Vagina (tissue), 2 donors: Measurements from ENCODE around the gene RHOBTB3. TPM values are rescaled to one million over a fixed set of nuclear protein-coding genes. Genes with fewer than 3 reads are reported as not detected.
A peak's percentile ranks its signal among the peaks of the same experiment; 100 is the strongest.

ENCODE experiments used
- DNase-seq, 2 donors: peaks; one replicate each; pipeline ENCODE4 v3.0.0-alpha.2; 2017; ENCODE audit errors: extremely low spot score in 2 of 2
- H3K27ac ChIP-seq: fragments of 200-600 bp; sonication (generic); one replicate; pipeline ENCODE4 v1.5.1; 2019
- H3K27me3 ChIP-seq: fragments of 200-600 bp; sonication (generic); one replicate; pipeline ENCODE4 v1.5.1; 2019
- H3K36me3 ChIP-seq, 2 donors: fragments of 200-600 bp; sonication (generic); one replicate each; pipeline ENCODE4 v1.5.1; 2017 to 2019
- H3K4me1 ChIP-seq: fragments of 200-600 bp; sonication (generic); one replicate; pipeline ENCODE4 v1.5.1; 2019
- H3K4me3 ChIP-seq, 2 donors: fragments of 200-600 bp; sonication (generic); 1 replicate in 1 of 2; 2 replicates in 1 of 2; pipeline ENCODE4 v1.5.1; 2016 to 2019
- H3K9me3 ChIP-seq: fragments of 200-600 bp; sonication (generic); one replicate; pipeline ENCODE4 v1.5.1; 2019
- POLR2A ChIP-seq, 2 donors: fragments of 450-650 bp; IDR thresholded peaks; one replicate each; pipeline ENCODE4 v1.6.1; 2017; ENCODE audit warnings: antibody characterized with exemption in 2 of 2, mild to moderate bottlenecking in 2 of 2, moderate library complexity in 2 of 2
- POLR2AphosphoS5 ChIP-seq, 2 donors: sonication (generic); formaldehyde crosslinking; IDR thresholded peaks; one replicate each; pipeline ENCODE4 v1.9.0; 2017; ENCODE audit warnings: antibody characterized with exemption in 2 of 2, mild to moderate bottlenecking in 2 of 2, low read depth in 1 of 2; ENCODE audit not compliant: insufficient read depth in 1 of 2
- intact Hi-C: fragments of 100-400 bp; cut with DNase I; formaldehyde crosslinking; loops from one replicate; pipeline ENCODE4 v1.15.1; 2023
- total RNA-seq: library from RNA; depleted of rRNA; stranded (reverse); fragments of >200 nt; gene quantifications from one replicate; pipeline ENCODE4 v1.2.3, GENCODE V29; 2016
- TF ChIP-seq, protein P1 (sequence below), 3 experiments: fragments of 450-650 bp in 2 of 3; fragments of 200-600 bp in 1 of 3; sonication (generic) in 1 of 3; IDR thresholded peaks; one replicate each; pipeline ENCODE4 v1.5.1; 2017 to 2019; ENCODE audit warnings: antibody characterized with exemption in 3 of 3, mild to moderate bottlenecking in 2 of 3, moderate library complexity in 2 of 3

RHOBTB3 gene
- total RNA-seq, 1 donor from 2014 or later, result 43.2 TPM

DNA sequence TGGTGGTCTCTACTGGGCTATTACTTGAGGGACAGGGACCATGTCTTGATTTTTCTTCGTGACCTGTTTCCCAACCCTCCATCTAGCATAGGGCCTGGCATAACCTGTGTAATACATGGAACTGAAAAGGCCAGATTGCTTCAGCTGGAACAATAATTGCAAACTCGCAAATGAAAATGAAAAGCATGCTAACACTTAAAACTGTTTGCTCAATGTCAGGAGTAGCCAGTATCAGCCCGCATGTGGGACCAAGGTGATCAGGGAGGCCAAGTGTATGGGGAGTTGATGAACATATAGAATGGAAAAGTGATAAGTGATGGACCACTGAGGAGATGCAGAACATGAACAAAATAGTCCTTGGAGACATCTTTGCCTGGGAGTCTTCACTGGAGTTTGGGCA is 66.2 kb downstream of the RHOBTB3 start:
- intact Hi-C loops, result no loop called here
- H3K36me3 ChIP-seq, result no peaks in the 10 kb centered on the region
- no peaks in the 10 kb centered on the region for H3K4me1 ChIP-seq
- H3K27ac ChIP-seq, result no peak overlapping the region
- TF ChIP-seq POLR2A (IDR thresholded peaks at IDR 0.05) (no peak), POLR2AphosphoS5 (IDR thresholded peaks at IDR 0.05; ENCODE audit: insufficient read depth in 1 of 2, low read depth in 1 of 2) (no peak)
- TF ChIP-seq, protein P1, sequence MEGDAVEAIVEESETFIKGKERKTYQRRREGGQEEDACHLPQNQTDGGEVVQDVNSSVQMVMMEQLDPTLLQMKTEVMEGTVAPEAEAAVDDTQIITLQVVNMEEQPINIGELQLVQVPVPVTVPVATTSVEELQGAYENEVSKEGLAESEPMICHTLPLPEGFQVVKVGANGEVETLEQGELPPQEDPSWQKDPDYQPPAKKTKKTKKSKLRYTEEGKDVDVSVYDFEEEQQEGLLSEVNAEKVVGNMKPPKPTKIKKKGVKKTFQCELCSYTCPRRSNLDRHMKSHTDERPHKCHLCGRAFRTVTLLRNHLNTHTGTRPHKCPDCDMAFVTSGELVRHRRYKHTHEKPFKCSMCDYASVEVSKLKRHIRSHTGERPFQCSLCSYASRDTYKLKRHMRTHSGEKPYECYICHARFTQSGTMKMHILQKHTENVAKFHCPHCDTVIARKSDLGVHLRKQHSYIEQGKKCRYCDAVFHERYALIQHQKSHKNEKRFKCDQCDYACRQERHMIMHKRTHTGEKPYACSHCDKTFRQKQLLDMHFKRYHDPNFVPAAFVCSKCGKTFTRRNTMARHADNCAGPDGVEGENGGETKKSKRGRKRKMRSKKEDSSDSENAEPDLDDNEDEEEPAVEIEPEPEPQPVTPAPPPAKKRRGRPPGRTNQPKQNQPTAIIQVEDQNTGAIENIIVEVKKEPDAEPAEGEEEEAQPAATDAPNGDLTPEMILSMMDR (IDR thresholded peaks at IDR 0.05), result no peak
- no peaks in the 10 kb centered on the region for H3K9me3 ChIP-seq
- no peak overlapping the region for H3K4me3 ChIP-seq
- no peak for DNase-seq
- H3K27me3 ChIP-seq, result no peaks in the 10 kb centered on the region

DNA sequence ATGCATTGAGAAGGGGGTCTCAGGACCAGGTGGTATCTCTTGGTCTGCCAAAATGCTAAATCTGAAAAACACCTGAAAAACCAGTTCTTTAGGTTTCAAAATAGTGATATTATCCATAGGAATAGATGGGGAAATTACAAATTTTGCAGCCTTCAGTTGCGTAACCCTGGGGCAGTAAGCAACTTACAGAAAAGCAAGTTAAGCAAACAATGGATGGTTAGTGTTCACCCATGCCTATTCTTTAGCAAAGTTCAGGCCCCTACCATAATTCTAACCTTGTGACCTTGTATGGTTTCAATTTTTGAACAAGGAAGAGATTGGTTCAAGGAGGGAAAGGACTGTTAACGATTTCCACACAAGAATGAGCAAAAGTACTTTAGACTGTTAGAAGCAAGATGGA is 66.9 kb downstream of the RHOBTB3 start:
- no peaks in the 10 kb centered on the region for H3K9me3 ChIP-seq
- no peaks in the 10 kb centered on the region for H3K4me1 ChIP-seq
- H3K36me3 ChIP-seq, result no peaks in the 10 kb centered on the region
- no peak overlapping the region for H3K4me3 ChIP-seq
- DNase-seq, result no peak
- no peaks in the 10 kb centered on the region for H3K27me3 ChIP-seq
- TF ChIP-seq POLR2AphosphoS5 (IDR thresholded peaks at IDR 0.05; ENCODE audit: insufficient read depth in 1 of 2, low read depth in 1 of 2) (no peak), POLR2A (IDR thresholded peaks at IDR 0.05) (no peak)
- TF ChIP-seq, protein P1 (IDR thresholded peaks at IDR 0.05), result no peak
- no peak overlapping the region for H3K27ac ChIP-seq
- intact Hi-C loops, result no loop called here

DNA sequence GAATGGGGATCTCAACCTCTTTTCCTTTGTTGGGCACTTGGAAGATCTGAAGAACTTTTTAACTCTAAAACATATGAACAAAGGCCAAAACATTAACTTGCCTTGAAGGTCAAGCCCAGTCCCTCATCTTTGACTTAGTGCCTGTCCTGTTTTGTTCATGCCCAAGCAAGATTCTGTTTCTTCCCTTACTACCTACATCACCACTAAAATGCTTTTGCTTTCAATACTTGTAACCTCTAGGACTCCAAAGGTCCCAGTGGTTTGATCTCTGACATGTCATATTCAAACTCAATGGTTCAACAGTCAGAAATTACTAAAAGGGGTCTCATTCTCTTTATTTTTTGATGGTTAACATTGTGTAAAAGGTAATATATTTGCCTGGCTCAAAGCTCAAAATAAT is 67.4 kb downstream of the RHOBTB3 start:
- H3K27me3 ChIP-seq, result no peaks in the 10 kb centered on the region
- H3K36me3 ChIP-seq, result no peaks in the 10 kb centered on the region
- H3K4me1 ChIP-seq, result no peaks in the 10 kb centered on the region
- DNase-seq, result no peak
- TF ChIP-seq POLR2A (IDR thresholded peaks at IDR 0.05) (no peak), POLR2AphosphoS5 (IDR thresholded peaks at IDR 0.05; ENCODE audit: insufficient read depth in 1 of 2, low read depth in 1 of 2) (no peak)
- TF ChIP-seq, protein P1 (IDR thresholded peaks at IDR 0.05), result no peak
- no peak overlapping the region for H3K4me3 ChIP-seq
- H3K9me3 ChIP-seq, result no peaks in the 10 kb centered on the region
- intact Hi-C loops, result no loop called here
- no peak overlapping the region for H3K27ac ChIP-seq

DNA sequence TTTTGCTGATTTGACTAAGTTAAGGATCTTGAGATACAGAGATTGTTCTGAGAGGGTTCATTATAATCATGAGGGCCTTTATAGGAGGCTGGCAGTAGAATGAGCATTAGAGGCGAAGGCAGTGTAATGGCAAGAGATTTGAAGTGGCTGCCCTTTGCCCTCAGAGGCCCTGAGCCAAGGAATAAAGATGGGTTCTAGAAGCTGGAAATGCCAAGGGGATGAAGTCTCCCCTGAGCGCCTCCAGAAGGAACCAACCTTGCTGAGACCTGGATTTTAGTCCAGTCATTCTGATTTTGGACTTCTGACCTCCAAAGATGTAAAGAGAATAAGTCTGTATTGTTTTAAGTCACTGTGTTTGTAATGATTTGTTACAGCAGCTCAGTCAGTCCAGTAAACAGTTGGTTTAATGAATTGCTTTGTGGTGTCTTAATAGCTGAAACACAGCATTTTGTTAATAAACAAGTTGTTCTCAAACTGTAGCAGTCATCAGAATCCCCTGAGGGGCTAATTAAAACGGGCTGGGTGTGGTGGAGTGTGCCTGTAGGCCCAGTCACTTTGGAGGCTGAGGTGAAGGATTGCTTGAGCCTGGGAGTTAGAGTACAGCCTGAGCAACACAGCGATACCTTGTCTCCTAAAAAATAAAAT is 68.2 kb downstream of the RHOBTB3 start:
- Histone ChIP-seq H3K36me3 (no peaks in the 10 kb centered on the region), H3K4me3 (no peak overlapping the region), H3K27me3 (no peaks in the 10 kb centered on the region), H3K9me3 (no peaks in the 10 kb centered on the region), H3K27ac (no peak overlapping the region), H3K4me1 (no peaks in the 10 kb centered on the region)
- DNase-seq, result peak in 1 of 2 donors; percentile 27
- no peak for TF ChIP-seq POLR2AphosphoS5 (IDR thresholded peaks at IDR 0.05; ENCODE audit: insufficient read depth in 1 of 2, low read depth in 1 of 2)
- TF ChIP-seq, protein P1 (IDR thresholded peaks at IDR 0.05), result no peak
- TF ChIP-seq POLR2A (IDR thresholded peaks at IDR 0.05), result no peak
- intact Hi-C loops, result no loop called here

DNA sequence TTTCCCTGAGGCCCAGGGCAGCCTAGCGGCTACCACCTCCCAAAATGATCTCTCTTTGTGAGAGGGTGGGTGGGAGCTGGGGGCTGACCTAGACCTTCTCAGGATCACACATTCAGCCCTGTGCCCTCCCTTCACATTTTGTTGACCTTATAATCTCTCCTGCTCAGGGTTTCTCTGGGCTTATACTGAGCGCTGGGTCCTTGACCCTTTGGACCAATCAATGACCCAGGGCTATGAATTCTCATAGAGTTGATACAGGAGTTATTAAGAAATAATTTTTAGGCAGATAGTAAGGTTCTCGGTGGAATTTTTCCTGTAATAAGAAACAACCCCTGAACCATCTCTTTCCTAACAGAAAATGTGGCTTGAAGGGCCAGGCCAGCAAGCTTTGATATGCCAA is 69.4 kb downstream of the RHOBTB3 start:
- no peak overlapping the region for H3K4me3 ChIP-seq
- no peak overlapping the region for H3K27ac ChIP-seq
- no peaks in the 10 kb centered on the region for H3K9me3 ChIP-seq
- H3K36me3 ChIP-seq, result no peaks in the 10 kb centered on the region
- H3K27me3 ChIP-seq, result no peaks in the 10 kb centered on the region
- DNase-seq, result peak in 1 of 2 donors; percentile 32
- intact Hi-C loops, result no loop called here
- TF ChIP-seq POLR2A (IDR thresholded peaks at IDR 0.05) (no peak), POLR2AphosphoS5 (IDR thresholded peaks at IDR 0.05; ENCODE audit: insufficient read depth in 1 of 2, low read depth in 1 of 2) (no peak)
- TF ChIP-seq, protein P1 (IDR thresholded peaks at IDR 0.05), result no peak
- H3K4me1 ChIP-seq, result no peaks in the 10 kb centered on the region
